ENCODE data around the gene ADORA1. TPM values are rescaled to one million over a fixed set of nuclear protein-coding genes. Genes with fewer than 3 reads are reported as not detected.

ADORA1 gene
- total and polyA plus RNA-seq, 2 of the 4 experiments (the other 2 are of a cell fraction), result 0.36 to 0.56 TPM

DNA sequence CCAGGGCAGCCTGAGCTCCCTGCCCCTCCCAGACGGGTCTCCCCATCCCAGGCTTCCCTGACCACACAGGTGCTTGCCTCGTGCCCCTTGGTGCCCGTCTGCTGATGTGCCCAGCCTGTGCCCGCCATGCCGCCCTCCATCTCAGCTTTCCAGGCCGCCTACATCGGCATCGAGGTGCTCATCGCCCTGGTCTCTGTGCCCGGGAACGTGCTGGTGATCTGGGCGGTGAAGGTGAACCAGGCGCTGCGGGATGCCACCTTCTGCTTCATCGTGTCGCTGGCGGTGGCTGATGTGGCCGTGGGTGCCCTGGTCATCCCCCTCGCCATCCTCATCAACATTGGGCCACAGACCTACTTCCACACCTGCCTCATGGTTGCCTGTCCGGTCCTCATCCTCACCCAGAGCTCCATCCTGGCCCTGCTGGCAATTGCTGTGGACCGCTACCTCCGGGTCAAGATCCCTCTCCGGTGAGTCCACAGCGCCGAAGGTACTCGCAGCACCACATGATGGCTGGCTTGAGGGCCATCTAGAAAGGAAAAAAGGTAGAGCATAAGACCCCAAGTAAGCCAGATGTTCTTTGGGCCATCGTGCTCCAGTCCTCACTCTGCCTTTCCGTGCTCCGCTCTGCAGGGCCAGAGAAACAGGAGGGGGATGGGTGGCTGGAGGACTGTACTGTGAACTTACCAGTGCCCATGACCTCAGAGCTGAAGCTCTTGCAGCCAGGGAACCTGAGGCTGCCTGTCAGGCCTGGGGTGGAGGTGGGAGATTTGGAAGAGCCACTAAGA, 1.4 kb downstream of the ADORA1 start:
- Histone ChIP-seq H3K4me2 (ENCODE audit: low read depth, low read length) (no peak overlapping the region; the same call in 1 of the 2 replicates), H3K23ac (ENCODE audit: low read depth, low read length) (no peak overlapping the region), H2BK120ac (ENCODE audit: low read depth, low read length) (no peak overlapping the region), H3K27ac (ENCODE audit: insufficient read depth, low read length) (no peak overlapping the region), H3K9me3 (ENCODE audit: control insufficient read depth, insufficient read depth, low read length) (no peaks in the 10 kb centered on the region), H4K91ac (ENCODE audit: insufficient read depth, low read depth, low read length) (no peak overlapping the region), H4K5ac (ENCODE audit: low read depth, low read length) (no peak overlapping the region), H3K4ac (ENCODE audit: low read depth, low read length) (no peak overlapping the region), H3K9me1 (ENCODE audit: insufficient read depth, low read length) (no peaks in the 10 kb centered on the region), H3K18ac (ENCODE audit: low read depth, low read length) (no peak overlapping the region), H3K36me3 (ENCODE audit: control insufficient read depth, insufficient read depth, low read length) (no peaks in the 10 kb centered on the region), H2BK15ac (ENCODE audit: low read depth, low read length) (no peak overlapping the region), H2AK5ac (ENCODE audit: low read depth, low read length) (no peak overlapping the region), H2BK5ac (ENCODE audit: low read depth, low read length, poor library complexity, severe bottlenecking) (no peak overlapping the region), H2BK20ac (ENCODE audit: low read depth, low read length) (no peak overlapping the region), H3K4me1 (ENCODE audit: control insufficient read depth, insufficient read depth, low read length) (peaks cover 3% of the 10 kb centered on the region; the same call in 1 of the 2 replicates), H3K14ac (replicated peaks; ENCODE audit: low read depth, low read length) (no peak overlapping the region), H4K8ac (ENCODE audit: low read depth in 2 of 2, low read length in 2 of 2) (no peak overlapping the region), H2AFZ (replicated peaks; ENCODE audit: low read length, poor library complexity) (no peak overlapping the region), H2AK9ac (replicated peaks; ENCODE audit: low read depth, low read length, poor library complexity) (no peak overlapping the region), H3K4me3 (ENCODE audit: insufficient read depth, low read depth, low read length) (no peak overlapping the region; the same call in 1 of the 2 replicates), H3K56ac (ENCODE audit: extremely low read depth, insufficient read depth, low read length) (no peak overlapping the region), H3K9ac (ENCODE audit: low read depth, low read length) (no peak overlapping the region), H4K20me1 (ENCODE audit: insufficient read depth, low read length) (no peaks in the 10 kb centered on the region), H3K27me3 (ENCODE audit: control insufficient read depth, insufficient read depth, low read length) (peaks cover 35% of the 10 kb centered on the region), H3K79me1 (ENCODE audit: low read depth in 1 of 2, low read length in 2 of 2) (no peaks in the 10 kb centered on the region)
- ATAC-seq (ENCODE audit: low read depth) (no peak), DNase-seq (no peak)
- POLR2A ChIA-PET (ENCODE audit: unreplicated experiment), result no interaction called here
- CTCF ChIA-PET, result interaction anchor here (0.9 to 1.3 kb wide), 3 partner anchors 11 to 90 kb away, joined by 3 to 6 read pairs (median 3); no protein-coding TSS in a partner anchor
- 92% methylated on average over 10 of the region's 29 CpGs; no CpG with 5 or more reads in 1 of the 2 experiments for WGBS, 2 experiments (ENCODE audit: extremely low coverage in 2 of 2, insufficient read length in 1 of 2)
- intact Hi-C loops (cut with micrococcal nuclease), result no loop called here
- TF ChIP-seq, protein P1, sequence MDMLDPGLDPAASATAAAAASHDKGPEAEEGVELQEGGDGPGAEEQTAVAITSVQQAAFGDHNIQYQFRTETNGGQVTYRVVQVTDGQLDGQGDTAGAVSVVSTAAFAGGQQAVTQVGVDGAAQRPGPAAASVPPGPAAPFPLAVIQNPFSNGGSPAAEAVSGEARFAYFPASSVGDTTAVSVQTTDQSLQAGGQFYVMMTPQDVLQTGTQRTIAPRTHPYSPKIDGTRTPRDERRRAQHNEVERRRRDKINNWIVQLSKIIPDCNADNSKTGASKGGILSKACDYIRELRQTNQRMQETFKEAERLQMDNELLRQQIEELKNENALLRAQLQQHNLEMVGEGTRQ (IDR thresholded peaks at IDR 0.05; ENCODE audit: low read depth, low read length), result no peak
- TF ChIP-seq FOS (IDR thresholded peaks at IDR 0.05; ENCODE audit: low read depth, low read length) (no peak), CHD1 (IDR thresholded peaks at IDR 0.05; ENCODE audit: low read depth, low read length) (no peak)
- in situ Hi-C loops (cut with MboI; ENCODE audit: low sequenced_read_pairs), result no loop called here
- BruUV-seq (replicated peaks), result no TSS peak
- dilution Hi-C loops (cut with HindIII; ENCODE audit: low sequenced_read_pairs, unreplicated experiment), result no loop called here

All from IMR-90 (cell line).